IPS DF 4.7 (cell line): ENCODE results near the gene C12orf56.
A peak's percentile ranks its signal among the peaks of the same experiment; 100 is the strongest.

Experiments used
- DNase-seq: peaks from one replicate; pipeline ENCODE4 v3.0.0-alpha.2; 2013; ENCODE audit warnings: low spot score; ENCODE audit errors: extremely low read depth

C12orf56 gene, protein sequence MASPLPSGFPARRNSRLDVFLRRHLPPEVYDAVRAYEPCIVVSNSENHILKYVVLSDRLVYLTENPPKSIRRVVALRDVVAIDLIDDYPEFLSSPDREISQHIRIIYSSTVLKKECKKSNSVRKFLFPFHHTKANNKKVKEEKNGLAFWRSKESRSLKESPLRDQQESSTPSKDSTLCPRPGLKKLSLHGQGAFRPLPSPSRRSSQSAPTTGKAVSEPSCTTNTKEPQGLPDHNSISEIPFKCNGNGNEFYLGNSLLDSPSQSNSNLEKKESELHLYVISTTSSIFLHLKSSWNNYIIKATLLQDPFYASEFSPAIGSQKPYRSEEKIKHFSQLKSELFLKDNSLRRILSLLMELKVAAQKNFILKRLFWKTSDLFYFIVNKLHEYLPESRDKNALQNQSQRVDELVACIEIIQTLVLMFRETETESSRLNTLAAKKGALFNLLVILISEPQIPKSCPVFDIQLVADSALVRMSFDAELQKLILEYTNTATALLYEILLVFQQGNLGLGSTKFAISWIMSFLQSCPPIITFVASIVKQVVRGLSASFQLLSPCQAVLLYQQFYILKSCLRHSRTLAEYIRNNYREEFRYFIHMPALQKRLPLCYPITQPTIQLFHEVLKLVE

GRCh38 chr12:64390275-64390851 is at the start of gene C12orf56:
Gene C12orf56 (minus strand): TSS chr12:64390758. CDS start chr12:64390565, 193 bp downstream.
- DNase-seq: no peak

- no peak for DNase-seq
These were observed 49.5 kb upstream of the C12orf56 start for GRCh38 chr12:64440100-64440499.

GRCh38 chr12:64433915-64434314 is 43.4 kb upstream of the C12orf56 start:
- no peak for DNase-seq

GRCh38 chr12:64431791-64432190 is 41.2 kb upstream of the C12orf56 start:
- no peak for DNase-seq

DNA sequence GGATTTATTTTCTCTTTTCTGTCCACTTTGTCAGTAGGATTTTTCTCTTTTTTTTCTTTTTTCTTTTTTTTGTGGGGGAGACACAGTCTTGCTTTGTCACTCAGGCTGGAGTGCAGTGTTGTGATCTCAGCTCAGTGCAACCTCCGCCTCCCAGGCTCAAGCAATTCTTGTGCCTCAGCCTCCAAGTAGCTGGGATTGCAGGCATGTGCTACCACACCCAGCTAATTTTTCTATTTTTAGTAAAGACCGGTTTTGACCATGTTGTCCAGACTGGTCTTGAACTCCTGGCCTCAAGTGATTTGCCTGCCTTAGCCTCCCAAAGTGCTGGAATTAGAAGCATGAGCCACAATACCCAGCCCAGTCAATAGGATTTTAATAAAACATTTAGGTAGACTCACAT is 40.3 kb upstream of the C12orf56 start:
- no peak for DNase-seq

- no peak for DNase-seq
These were observed 38.4 kb upstream of the C12orf56 start for GRCh38 chr12:64428956-64429355.

DNA sequence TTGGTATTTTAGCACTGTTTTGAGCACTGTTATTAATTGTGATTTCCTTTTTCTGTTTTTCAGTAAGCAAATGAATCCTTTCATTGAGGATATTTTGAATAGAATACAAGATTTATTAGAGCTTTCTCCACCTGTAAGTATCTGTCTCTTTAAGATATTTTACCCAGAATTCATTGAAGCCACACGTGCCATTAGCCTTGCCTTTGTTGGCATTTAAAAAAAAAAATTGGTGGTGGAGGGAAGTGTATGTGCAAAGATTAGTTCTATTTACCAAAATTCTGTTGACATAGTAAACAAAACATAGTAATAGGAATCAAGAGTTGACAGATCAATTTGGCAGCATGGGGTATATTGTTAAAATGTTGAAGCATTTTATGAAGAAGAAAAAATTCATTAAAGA is 37.4 kb upstream of the C12orf56 start:
- DNase-seq: no peak

GRCh38 chr12:64419696-64420095 is 29.1 kb upstream of the C12orf56 start:
- DNase-seq: no peak

DNA sequence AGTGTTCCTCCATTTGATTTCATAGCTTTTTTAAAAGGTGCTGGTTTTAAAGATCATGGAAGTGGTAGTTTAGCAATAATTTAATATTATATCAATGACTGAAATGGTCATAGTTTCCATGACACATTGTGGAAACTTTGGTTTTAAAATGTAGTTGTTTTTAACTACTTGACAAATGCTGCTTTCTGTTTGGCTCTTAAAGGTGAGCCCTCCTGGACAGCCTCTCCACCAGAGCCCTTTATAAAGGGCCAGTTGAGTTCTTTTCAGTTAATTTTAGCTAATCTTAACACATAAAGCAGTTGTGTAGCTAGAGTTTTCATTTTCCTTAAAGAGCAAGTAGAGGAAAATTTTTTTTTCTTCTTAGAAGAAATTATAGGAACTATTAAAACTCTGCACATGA is 27.7 kb upstream of the C12orf56 start:
- no peak for DNase-seq

DNA sequence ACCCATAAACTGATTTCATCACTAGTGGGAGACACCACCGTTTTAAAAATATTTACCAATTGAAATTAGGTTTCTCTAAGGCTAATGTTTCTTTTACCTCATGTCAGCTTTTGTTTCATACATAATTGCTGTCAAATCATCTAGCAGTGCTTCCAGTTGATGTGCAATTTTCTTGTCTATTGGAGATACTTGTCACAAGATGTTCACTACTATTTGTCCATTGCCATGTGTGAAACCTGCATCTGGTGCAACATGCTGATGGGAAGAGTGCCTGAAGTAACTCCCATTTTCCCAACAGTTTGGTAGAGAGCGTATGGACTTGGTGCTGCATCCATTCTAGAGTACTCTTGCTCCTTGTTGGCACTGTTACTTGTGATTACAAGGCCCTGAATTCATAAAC is 23.3 kb upstream of the C12orf56 start:
- DNase-seq: no peak

GRCh38 chr12:64412459-64412858 is 21.9 kb upstream of the C12orf56 start:
- no peak for DNase-seq

DNA sequence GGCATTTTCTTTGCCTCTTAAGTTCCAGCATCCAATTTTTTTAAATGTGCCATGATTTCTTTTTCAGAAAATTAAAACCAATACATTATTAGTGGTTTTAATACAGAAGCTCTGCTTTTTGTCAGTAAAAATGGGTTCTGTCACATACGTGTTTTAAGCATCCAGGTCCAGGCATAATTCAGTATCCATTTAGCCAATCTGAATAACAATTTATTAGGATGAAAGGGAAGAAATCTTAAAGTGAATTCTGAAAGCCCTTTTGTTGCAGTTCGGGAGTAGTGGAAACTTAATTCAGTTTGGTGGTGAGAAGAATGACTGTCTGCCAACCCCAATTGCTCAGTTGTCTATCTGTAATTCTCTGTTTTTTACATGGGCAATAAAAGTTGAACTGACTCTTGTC is 20.9 kb upstream of the C12orf56 start:
- DNase-seq: no peak

DNA sequence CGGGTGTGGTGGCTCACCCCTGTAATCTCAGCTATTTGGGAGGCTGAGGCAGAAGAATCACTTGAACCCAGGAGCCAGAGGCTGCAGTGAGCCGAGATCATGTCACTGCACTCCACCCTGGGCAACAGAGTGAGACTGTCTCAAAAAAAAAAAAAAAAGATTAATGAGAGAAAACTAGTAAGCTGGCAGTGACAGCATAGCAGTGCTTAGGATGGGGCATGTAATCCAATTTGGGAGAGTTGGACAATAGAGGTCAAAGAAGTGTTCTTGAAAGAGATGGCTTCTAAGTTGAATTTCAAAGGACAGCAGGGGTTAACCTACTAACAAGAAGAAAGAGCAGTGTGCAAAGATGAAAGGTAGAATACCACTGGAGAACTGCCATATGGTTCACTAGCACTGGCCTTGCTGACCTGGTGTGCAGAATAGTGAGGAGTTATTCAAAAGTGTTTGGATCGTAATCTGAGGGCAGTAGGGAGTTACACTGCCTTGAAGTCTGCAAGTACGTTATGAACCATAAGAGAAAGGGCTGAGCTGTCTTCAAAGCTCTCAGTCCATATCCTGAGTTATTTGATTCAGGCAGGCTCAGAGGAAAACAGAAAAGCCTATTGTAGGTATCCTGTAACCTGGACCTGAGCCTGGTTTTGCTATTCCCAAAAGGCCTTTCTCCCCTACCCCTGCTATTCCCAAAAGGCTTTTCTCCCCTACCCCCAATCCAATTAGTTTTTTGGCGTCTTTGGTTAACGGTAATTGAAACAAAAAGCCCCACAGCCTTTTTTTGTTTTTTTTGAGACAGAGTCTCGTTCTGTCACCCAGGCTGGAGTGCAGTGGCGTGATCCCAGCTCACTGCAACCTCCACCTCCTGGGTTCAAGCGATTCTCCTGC is 17.0 kb upstream of the C12orf56 start:
- no peak for DNase-seq

DNA sequence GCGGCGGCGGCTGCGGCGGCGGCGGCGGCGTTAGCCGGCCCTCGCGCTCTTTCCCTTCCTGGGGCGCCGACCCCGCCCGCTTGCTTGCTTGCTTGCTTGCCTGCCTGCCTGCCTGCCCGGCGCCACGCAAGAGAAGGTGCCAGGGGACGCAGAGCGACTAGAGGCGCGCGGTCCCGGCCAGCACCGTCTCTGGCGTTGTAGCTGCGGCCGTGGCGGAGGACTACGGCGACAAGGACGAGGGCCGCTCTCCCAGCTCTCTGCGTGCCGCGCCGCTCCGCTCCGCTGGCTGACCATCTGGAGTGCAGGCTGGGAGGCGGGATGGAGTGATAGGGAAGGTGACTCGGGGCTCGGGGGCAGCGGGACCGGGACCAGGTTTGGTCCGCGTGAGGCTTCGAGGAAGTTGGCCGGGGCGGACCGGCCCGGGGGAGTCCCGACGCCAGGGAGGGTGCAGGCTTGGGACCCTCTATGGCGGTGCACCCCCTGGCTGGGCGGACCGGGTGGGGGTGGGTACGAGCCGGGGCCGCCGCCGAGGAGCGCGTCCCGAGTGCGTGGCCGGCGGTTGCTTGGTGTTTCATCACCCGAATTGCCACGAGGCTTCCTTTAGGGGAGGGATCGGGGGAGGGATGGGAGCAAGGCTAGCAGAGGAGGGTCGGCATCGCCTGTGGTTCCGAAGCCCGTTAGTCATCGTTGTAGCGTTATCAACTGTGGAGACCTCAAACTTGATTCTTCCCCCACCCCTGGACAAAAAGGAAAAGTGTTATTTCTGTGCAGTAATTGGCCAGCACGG is 14.1 kb upstream of the C12orf56 start:
- no peak for DNase-seq

DNA sequence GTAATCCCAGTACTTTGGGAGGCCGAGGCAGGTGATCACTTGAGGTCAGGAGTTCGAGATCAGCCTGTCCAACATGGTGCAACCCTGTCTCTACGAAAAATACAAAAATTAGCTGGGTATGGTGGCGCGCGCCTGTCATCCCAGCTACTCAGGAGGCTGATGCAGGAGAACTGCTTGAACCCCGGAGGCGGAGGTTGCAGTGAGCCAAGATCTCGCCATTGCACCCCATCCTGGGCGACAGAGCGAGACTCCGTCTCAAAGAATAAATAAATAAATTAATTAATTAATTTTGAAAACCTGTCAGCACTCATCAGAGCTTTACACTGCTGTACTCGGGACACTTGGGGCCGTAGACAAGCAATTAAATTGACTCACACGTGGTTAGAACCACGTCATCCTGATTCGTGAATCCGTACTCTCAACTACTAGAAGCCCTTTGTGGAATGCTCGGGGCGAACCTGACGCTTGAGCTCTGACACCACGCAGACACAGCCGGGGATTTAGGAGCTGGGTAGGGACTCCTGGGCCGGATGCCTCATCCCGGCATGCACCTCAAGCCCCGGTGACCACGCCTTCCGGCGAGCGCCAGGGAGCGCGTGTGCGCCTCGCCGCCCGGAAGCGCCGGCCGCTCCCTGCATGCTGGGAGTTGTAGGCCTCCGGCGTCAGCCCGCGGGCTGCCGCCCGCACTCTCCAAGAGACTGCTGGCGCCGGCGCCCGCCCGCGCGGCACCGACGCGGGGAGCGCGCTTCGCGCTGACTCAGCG is 13.3 kb upstream of the C12orf56 start, which contains the start of gene XPOT:
TSS of gene XPOT (plus strand) at position 686 of the 763 bp plus-strand sequence. CDS start 5,644 bp downstream, outside the sequence.
- peak; percentile 96 for DNase-seq

GRCh38 chr12:64402181-64402580 is 11.6 kb upstream of the C12orf56 start:
- no peak for DNase-seq

DNA sequence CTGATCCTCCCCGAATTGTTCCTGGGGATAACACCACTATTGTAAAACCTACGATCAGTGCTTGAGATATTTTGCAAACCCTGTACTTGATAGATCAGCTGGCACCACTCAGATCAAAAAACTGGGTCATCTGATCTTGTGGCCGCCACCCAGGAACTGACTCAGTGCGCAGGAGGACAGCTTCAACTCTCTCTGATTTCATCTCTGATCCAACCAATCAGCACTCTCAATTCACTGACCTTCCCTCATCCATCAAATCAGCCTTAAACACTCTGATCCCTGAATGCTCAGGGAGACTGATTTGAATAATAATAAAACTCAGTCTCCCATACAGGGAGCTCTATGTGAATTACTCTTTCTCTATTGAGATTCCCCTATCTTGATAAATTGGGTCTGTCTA is 9.5 kb upstream of the C12orf56 start:
- DNase-seq: no peak

DNA sequence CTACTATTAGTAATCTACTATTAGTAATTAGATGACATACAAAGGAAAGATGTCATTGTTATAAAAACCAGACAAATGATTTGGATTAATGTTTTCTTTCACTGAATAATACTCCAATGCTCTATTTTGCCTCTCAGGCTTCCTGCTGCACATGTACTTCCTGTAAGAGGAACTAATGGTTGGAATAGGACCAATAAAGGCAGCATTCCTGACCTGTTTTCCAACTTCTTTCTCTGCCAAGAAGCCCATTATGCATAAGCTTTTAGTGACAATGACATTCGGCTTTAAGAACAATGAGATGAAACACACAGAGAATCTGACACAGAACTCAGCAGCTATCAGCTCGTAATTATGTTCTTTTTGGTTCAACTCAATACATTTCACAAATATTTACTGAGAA is 5.2 kb upstream of the C12orf56 start:
- DNase-seq: no peak

DNA sequence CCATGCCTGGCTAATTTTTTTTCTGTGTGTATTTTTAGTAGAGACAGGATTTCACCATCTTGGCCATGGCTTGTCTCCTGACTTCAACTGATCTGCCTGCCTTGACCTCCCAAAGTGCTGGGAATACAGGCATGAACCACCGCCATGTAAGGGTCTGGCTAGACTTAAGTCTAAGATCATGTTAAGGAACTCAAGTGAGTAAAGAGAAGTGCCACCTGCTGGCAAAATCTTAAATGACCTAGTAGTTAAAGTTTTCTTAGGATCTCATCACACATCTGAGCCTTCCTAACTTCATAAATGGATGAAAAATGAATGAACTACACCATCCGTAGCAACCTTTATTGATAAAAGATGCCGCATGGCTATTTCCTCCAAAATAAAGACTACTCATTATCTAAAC is 1.7 kb upstream of the C12orf56 start:
- no peak for DNase-seq

DNA sequence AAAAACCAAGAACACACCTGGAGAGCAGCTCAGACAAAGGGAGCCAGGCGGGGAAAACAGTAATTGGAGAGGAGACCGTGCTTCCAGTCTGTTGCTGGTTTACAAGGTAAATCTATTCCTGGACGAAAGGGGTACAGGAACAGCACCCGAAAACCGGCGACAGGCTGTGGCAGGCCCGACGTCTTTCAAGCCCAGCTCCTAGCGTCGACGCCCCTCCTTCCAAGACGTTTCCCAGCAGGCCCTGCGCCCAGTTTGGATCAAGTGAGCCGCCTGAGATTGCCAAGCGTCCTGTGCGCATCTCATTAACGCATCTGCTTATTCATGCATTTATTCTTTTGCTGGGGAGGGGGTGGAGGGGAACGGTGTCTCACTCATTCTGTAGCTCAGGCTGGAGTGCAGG is 1.4 kb downstream of the C12orf56 start:
- DNase-seq: no peak
